Osteocyte (in vitro differentiated cells): ENCODE data around the gene ZMYND8. TPM values are rescaled to one million over a fixed set of nuclear protein-coding genes. Genes with fewer than 3 reads are reported as not detected.

Source experiments
- DNase-seq: peaks from one replicate; pipeline ENCODE4 v3.0.0; 2021; ENCODE audit warnings: mixed read lengths; ENCODE audit not compliant: unreplicated experiment; ENCODE audit errors: extremely low spot score
- H3K27ac Mint-ChIP-seq: one replicate; pipeline ENCODE4 v1.8.0; 2021; ENCODE audit warnings: mild to moderate bottlenecking, mixed read lengths; ENCODE audit not compliant: unreplicated experiment
- H3K27me3 Mint-ChIP-seq: one replicate; pipeline ENCODE4 v1.8.0; 2021; ENCODE audit warnings: mixed read lengths; ENCODE audit not compliant: unreplicated experiment
- H3K36me3 Mint-ChIP-seq: one replicate; pipeline ENCODE4 v1.8.0; 2021; ENCODE audit warnings: mixed read lengths; ENCODE audit not compliant: unreplicated experiment
- H3K4me1 Mint-ChIP-seq: one replicate; pipeline ENCODE4 v1.8.0; 2021; ENCODE audit warnings: mixed read lengths; ENCODE audit not compliant: unreplicated experiment
- H3K4me3 Mint-ChIP-seq: one replicate; pipeline ENCODE4 v1.8.0; 2021; ENCODE audit warnings: mild to moderate bottlenecking, moderate library complexity, mixed read lengths; ENCODE audit not compliant: unreplicated experiment
- H3K9me3 Mint-ChIP-seq: one replicate; pipeline ENCODE4 v1.8.0; 2021; ENCODE audit warnings: mixed read lengths; ENCODE audit not compliant: unreplicated experiment
- total RNA-seq: library from RNA; stranded (reverse); gene quantifications from 2 replicates; pipeline ENCODE4 v1.2.1, GENCODE V29; 2021
- TF ChIP-seq, protein P1 (sequence below): fragments of 200-600 bp; sonication (generic); IDR thresholded peaks from 2 replicates; pipeline ENCODE4 v1.5.0; 2021; ENCODE audit warnings: antibody characterized with exemption, mild to moderate bottlenecking, moderate library complexity

ZMYND8 gene
- total RNA-seq, 1 donor from 2014 or later, result 96.5 TPM

DNA sequence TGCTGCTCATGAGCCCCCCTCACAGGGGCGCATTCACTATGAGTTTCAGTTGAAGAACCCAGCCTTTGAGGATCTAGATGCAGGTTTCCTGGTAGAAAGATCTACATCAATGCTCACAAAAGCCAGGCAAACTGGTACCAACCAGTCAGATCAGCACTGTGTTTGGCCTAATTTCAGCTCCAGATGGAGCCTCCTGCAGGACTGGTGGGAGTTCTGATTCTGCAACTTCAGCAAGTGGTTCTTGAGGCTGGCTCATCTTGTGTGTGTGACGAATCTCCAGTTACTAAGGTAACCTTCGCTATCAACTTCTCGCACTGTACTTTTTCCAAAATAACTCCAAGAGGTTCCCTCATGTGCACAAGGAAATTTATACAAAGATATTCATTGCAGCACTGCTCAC lies 118.8 kb downstream of the ZMYND8 start:
- DNase-seq, result no peak
- Mint-ChIP-seq H3K4me1 (peaks cover 10% of the 10 kb centered on the region), H3K36me3 (peaks cover 57% of the 10 kb centered on the region), H3K9me3 (no peaks in the 10 kb centered on the region), H3K27ac (no peak overlapping the region), H3K27me3 (no peaks in the 10 kb centered on the region), H3K4me3 (no peak overlapping the region)
- TF ChIP-seq, protein P1, sequence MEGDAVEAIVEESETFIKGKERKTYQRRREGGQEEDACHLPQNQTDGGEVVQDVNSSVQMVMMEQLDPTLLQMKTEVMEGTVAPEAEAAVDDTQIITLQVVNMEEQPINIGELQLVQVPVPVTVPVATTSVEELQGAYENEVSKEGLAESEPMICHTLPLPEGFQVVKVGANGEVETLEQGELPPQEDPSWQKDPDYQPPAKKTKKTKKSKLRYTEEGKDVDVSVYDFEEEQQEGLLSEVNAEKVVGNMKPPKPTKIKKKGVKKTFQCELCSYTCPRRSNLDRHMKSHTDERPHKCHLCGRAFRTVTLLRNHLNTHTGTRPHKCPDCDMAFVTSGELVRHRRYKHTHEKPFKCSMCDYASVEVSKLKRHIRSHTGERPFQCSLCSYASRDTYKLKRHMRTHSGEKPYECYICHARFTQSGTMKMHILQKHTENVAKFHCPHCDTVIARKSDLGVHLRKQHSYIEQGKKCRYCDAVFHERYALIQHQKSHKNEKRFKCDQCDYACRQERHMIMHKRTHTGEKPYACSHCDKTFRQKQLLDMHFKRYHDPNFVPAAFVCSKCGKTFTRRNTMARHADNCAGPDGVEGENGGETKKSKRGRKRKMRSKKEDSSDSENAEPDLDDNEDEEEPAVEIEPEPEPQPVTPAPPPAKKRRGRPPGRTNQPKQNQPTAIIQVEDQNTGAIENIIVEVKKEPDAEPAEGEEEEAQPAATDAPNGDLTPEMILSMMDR, result no peak

DNA sequence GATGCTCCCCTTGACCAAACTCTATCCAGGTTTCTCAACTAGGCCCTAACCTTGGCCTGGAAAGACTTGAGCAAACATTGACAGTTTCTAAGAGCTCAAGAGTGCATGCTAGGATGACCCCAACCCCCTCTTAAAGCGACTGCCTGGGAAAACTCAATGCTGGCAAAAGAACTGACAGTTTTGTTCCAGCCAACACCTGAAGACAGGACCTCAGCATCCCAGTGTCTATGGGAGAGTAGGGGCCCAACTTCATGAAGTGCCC lies 119.9 kb downstream of the ZMYND8 start:
- Mint-ChIP-seq H3K9me3 (no peaks in the 10 kb centered on the region), H3K4me3 (no peak overlapping the region), H3K36me3 (peaks cover 57% of the 10 kb centered on the region), H3K4me1 (peaks cover 13% of the 10 kb centered on the region), H3K27me3 (no peaks in the 10 kb centered on the region), H3K27ac (no peak overlapping the region)
- TF ChIP-seq, protein P1, result no peak
- no peak for DNase-seq

DNA sequence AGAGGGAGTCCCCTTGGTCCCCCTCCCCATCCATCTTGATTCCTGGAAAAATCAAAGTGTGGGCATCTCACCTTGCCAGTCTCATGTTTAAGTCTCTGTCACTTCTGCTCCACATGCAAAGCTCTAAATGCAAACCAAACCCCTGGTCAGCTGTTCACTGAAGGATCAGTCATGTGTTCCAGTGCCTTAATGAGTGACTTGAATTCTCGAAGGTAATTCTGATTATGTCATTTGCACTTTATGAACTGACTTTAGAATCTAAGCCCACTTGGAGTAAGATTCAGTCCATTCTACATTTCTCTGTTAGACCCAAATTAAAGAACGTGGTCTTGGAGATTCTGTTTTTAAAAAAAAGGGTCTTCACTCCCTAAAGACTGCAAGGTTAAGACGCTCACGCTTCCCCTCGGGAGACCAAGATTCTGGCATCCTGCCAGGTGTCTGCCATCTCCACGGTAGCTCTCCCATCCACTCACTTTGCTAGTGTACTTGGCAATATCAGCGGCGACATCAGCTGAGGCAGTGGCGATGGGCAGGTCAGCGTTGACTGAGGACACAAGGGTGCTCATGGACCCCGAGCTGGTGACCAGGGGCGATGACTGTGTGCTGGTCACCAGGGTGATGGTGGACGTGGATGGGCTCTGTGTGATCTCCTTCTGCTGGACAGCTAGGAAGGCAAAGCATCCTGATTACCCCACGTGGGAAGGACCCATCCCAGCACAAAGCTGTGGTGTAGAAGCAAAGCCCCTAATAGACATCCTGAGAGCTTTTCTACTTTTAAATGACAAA lies 120.5 kb downstream of the ZMYND8 start:
- no peak for DNase-seq
- no peak overlapping the region for H3K4me3 Mint-ChIP-seq
- TF ChIP-seq, protein P1, result no peak
- H3K4me1 Mint-ChIP-seq, result peaks cover 15% of the 10 kb centered on the region
- H3K27ac Mint-ChIP-seq, result peak overlapping the region; percentile 50
- peaks cover 59% of the 10 kb centered on the region for H3K36me3 Mint-ChIP-seq
- H3K27me3 Mint-ChIP-seq, result no peaks in the 10 kb centered on the region
- H3K9me3 Mint-ChIP-seq, result no peaks in the 10 kb centered on the region

DNA sequence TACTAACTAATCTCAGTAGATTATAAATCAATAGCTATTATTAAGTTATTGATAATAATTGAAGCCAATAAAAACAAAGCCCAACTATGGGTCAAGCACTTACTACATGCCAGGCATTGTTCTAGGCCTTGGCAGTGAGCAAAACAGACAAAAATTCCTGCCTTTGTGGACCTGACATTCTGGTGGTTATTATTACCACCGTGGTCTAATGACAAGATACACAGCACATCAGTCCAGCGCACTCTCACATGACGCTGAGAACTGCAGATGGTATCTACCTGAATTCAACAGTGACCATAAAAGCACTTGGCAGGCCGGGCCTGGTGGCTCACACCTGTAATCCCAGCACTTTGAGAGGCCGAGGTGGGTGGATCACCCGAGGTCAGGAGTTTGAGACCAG lies 121.4 kb downstream of the ZMYND8 start:
- Mint-ChIP-seq H3K4me3 (no peak overlapping the region), H3K27me3 (no peaks in the 10 kb centered on the region), H3K27ac (no peak overlapping the region), H3K4me1 (peaks cover 21% of the 10 kb centered on the region), H3K36me3 (peaks cover 66% of the 10 kb centered on the region), H3K9me3 (no peaks in the 10 kb centered on the region)
- TF ChIP-seq, protein P1, result no peak
- DNase-seq, result no peak

DNA sequence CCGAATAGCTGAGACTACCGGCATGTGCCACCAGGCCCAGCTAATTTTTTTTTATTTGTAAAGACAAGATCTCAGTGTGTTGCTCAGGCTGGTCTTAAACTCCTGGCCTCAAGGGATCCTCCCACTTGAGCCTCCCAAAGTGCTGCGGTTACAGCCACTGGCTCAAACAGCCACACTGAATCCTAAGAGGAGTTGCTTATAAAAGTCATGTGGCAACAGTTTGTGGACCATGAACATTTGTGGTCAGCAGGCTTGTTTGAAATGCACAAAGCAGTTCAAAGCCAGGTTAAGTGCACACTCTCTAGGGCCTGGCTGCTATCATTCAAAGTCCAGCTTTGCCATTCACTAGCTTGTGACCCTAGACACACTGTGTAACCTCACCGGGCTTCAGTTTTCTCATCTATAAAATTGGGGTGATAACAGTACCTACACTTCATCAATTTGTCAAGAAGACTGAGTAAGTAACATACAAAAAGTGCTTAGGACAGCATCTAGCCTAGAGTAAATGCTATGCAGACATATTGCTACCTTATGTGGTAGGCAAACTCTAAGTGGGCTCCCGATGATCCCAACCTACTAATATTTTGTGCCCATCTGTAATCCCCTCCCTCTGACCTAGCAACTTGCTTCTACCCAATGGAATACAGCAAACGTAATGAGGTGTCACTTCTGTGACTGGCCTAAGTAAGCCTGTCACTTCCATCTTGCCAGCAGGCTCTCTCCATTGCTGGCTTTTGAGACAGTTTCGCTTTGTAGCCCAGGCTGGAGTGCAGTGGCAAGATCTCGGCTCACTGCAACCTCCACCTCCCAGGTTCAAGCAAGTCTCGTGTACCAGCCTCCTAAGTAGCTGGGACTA lies 122.9 kb downstream of the ZMYND8 start:
- TF ChIP-seq, protein P1, result no peak
- DNase-seq, result no peak
- Mint-ChIP-seq H3K4me1 (peaks cover 21% of the 10 kb centered on the region), H3K27me3 (no peaks in the 10 kb centered on the region), H3K4me3 (no peak overlapping the region), H3K27ac (peak overlapping the region; percentile 23), H3K36me3 (peaks cover 70% of the 10 kb centered on the region), H3K9me3 (no peaks in the 10 kb centered on the region)
